Activated naive CD4-positive, alpha-beta T cell treated with anti-CD3 and anti-CD28 coated beads, Interleukin-2, amount 50 U/mL, for 72 hours (primary cell): ENCODE results near the gene YJU2. TPM values are rescaled to one million over a fixed set of nuclear protein-coding genes. Genes with fewer than 3 reads are reported as not detected.
"Not testable (repeated sequence)": the region's sequence is repeated elsewhere in the genome, so short reads cannot be mapped to it uniquely, and the experiment has no call there.

ENCODE experiments used
- ATAC-seq, 2 donors: fragments of 150-1000 bp; cut with Tn5 transposase; 2 replicates each; pipeline ENCODE4 v1.10.0; 2021; ENCODE audit warnings: mild to moderate bottlenecking in 2 of 2, moderate library complexity in 2 of 2
- DNase-seq, 2 donors: peaks; one replicate each; pipeline ENCODE4 v3.0.0; 2021 to 2022; ENCODE audit warnings: low spot score in 2 of 2
- H3K27ac Mint-ChIP-seq, 2 donors: one replicate each; pipeline ENCODE4 v1.8.0; 2022; ENCODE audit warnings: mild to moderate bottlenecking in 2 of 2, mixed read lengths in 2 of 2
- H3K36me3 Mint-ChIP-seq, 2 donors: one replicate each; pipeline ENCODE4 v1.8.0; 2022; ENCODE audit warnings: mixed read lengths in 2 of 2
- H3K9me3 Mint-ChIP-seq, 2 donors: one replicate each; pipeline ENCODE4 v1.8.0; 2022; ENCODE audit warnings: mixed read lengths in 2 of 2
- total RNA-seq, 2 donors: library from RNA; stranded (reverse); gene quantifications; one replicate each; pipeline ENCODE4 v1.2.3, GENCODE V29; 2022

Gene YJU2
- total RNA-seq, 2 donors from 2014 or later, result 22.7 to 28.0 TPM

DNA sequence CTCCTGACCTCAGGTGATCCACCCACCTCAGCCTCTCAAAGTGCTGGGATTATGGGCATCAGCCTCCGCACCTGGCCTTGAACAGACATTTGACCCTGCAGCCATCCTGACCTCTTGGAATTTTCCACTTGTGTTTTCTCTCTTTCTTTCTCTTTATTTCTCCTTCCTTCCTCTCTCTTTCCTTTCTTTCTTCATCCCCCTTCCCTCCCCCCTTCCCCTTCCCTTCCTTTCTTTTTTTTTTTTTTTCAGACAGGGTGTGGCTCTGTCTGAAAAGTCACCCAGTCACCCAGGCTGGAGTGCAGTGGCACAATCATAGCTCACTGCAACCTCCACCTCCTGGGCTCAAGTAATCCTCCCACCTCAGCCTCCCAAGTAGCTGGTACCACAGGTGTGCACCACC lies 28.4 kb upstream of the YJU2 start:
- not testable (repeated sequence) for ATAC-seq, H3K9me3 Mint-ChIP-seq, H3K36me3 Mint-ChIP-seq, DNase-seq, H3K27ac Mint-ChIP-seq

DNA sequence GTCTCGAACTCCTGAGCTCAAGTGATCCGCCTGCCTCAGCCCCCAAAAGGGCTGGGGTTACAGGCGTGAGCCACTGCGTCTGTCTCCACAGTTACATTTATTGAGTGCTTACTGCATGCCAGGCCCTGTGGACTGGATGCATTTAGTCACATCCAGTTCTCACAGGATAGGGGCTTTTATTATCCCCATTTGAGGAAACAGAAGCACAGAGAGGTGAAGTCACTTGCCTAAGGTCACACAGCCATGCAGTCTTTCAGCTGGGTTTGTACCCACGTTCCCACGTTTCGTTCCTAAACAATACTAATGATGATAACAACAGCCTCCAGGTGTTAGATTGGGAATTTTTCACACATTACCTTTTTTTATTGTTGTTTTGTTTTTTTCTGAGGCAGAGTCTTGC lies 26.7 kb upstream of the YJU2 start:
- H3K36me3 Mint-ChIP-seq, result peaks cover 0 to 7% of the 10 kb centered on the region in 2 donors
- H3K9me3 Mint-ChIP-seq, result peaks cover 0 to 5% of the 10 kb centered on the region in 2 donors
- ATAC-seq, result no peak
- DNase-seq, result no peak
- H3K27ac Mint-ChIP-seq, result peak overlapping the region in 1 of 2 donors; percentile 22

DNA sequence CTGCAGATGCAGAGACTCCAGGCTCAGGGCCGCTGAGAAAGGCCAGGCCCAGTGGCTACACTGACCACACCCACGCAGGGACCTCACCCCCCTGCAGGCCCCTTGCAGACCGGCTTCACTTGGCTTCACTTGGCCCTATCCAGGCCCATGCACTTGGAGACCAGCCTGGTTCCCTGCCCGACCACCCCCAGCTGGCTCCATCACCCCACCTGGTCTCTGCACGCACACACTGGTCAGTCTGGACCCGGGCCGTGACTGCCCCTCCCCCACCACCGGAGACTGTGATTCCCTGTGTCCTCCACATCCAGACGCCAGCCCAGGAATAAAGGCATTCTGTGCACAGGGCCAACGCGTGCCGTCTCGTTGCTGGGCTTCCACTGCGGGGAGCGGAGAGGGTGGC lies 22.4 kb upstream of the YJU2 start:
- DNase-seq, result no peak
- no peaks in the 10 kb centered on the region for H3K36me3 Mint-ChIP-seq
- no peak overlapping the region for H3K27ac Mint-ChIP-seq
- no peak for ATAC-seq
- H3K9me3 Mint-ChIP-seq, result no peaks in the 10 kb centered on the region

DNA sequence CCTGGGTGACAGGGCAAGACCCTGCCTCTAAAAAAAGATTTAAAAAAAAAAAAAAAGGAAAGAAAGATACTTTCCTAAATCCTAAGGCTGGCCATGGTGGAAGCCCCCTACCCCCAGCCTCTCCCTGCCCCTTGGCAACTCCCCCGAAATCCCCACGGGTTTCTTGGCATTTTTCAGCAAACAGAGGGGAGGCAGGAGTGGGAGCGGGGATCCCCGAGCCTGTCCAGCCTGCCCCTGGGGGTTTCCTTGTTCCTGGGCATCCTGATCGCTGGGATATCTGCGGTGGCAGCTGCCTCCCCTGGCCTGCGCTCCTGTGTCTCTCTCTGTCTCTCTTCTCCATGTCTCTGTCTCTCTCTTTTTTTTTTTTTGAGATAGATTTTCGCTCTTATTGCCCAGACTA lies 21.0 kb upstream of the YJU2 start:
- DNase-seq (no peak), ATAC-seq (no peak)
- H3K36me3 Mint-ChIP-seq, result no peaks in the 10 kb centered on the region
- no peaks in the 10 kb centered on the region for H3K9me3 Mint-ChIP-seq
- no peak overlapping the region for H3K27ac Mint-ChIP-seq

DNA sequence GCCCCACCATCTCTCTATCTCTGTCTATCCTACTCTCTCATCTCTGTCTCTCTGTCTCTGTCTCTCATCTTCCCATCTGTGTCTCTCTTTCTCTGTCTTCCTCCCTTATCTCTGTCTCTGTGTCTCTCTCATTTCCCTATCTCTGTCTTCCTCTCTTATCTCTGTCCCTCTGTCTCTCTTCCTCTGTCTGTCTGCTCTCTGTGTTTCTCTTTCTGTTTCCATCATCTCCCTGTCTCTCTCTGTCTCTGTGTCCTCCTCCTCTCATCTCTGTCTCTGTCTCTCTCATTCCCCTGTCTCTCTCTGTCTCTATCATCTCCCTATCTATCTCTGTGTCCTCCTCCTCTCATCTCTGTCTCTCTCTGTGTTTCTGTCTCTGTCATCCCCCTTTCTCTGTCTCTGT lies 19.1 kb upstream of the YJU2 start:
- ATAC-seq (no peak), DNase-seq (no peak)
- Mint-ChIP-seq H3K9me3 (no peaks in the 10 kb centered on the region), H3K27ac (no peak overlapping the region), H3K36me3 (no peaks in the 10 kb centered on the region)

DNA sequence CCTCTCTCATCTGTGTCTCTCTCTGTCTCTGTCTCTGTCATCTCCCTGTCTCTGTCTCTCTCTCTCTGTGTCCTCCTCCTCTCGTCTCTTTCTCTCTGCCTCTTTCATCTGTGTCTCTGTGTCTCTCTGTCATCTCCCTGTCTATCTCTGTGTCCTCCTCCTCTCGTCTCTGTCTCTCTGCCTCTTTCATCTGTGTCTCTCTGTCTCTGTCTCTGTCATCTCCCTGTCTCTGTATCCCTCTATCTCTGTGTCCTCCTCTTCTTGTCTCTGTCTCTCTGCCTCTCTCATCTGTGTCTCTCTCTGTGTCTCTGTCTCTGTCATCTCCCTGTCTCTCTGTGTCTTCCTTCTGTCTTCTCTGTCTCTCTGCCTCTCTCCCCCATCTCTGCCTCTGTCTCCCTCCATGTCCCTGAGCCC lies 18.1 kb upstream of the YJU2 start:
- Mint-ChIP-seq H3K27ac (no peak overlapping the region), H3K36me3 (no peaks in the 10 kb centered on the region), H3K9me3 (no peaks in the 10 kb centered on the region)
- no peak for ATAC-seq
- no peak for DNase-seq

DNA sequence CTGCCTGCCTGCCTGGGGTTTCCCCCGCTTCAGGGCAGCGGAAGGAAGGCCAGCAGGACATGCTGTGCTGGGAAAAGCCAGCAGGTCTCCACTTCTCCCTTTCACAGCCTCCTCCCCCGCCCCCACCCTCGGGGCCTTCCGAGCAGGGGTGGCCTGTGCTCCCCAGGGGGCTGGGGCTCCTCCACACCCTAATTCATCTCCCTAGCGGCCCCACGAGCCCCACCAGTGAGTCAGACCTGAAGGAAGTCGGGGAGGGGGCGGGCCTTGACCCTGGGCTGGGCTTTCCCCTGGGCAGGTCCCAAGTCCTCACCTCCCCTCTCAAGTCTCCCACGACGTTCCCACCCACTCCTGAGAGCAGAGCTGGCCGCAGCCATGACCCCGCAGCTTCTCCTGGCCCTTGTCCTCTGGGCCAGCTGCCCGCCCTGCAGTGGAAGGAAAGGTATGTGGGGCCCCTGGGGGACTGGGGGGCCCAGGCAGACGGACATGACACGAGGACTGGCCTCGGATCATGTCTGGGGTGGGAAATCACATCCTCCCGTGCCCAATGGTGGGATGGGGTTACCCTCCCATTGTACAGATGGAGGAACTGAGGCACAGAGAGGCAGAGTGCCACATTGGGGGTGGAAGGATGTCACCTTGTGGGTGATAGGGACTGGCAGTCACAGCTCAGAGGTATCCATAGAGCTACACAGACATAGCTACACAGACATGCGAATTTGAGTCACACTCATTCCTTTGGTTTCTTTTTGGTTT lies 17.5 kb upstream of the YJU2 start, which contains the start of gene EBI3:
EBI3 (plus strand) TSS at position 345 of the 753 bp plus-strand sequence; CDS start at position 373, 28 bp downstream.
- no peaks in the 10 kb centered on the region for H3K9me3 Mint-ChIP-seq
- DNase-seq, result peak; percentile 67 to 80
- peak within 1 kb of the TSS in 1 of 2 donors; percentile 25 for H3K27ac Mint-ChIP-seq
- ATAC-seq, result peak; percentile 86 to 89
- H3K36me3 Mint-ChIP-seq, result no peaks in the 10 kb centered on the region

DNA sequence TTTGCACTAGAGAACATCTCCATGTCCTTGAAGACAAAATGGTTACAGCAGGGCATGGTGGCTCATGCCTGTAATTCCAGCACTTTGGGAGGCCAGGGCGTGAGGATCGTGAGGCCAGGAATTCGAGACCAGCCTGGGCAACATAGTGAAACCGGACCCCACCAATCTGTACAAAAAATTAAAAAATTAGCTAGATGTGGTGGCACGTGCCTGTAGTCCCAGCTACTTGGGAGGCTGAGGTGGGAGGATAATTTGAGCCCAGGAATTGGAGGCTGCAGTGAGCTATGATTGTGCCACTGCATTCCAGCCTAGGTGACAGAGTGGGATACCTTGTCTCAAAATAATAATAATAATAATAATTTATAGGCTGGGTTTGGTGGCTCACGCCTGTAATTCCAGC lies 16.6 kb upstream of the YJU2 start:
- not testable (repeated sequence) for H3K36me3 Mint-ChIP-seq, DNase-seq, H3K27ac Mint-ChIP-seq, ATAC-seq, H3K9me3 Mint-ChIP-seq

DNA sequence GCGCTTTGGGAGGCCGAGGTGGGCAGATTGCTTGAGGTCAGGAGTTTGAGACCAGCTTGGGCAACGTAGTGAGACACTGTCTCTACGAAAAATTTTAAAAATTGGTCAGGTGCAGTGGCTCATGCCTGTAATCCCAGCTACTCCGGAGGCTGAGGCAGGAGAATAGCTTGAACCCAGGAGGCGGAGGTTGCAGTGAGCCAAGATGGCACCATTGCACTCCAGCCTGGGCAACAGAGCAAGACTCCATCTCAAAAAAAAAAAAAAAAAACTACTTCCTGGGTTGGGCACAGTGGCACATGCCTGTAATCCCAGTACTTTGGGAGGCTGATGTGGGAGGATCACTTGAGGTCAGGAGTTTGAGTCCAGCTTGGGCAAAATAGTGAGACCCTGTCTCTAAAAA lies 15.4 kb upstream of the YJU2 start:
- not testable (repeated sequence) for ATAC-seq, H3K9me3 Mint-ChIP-seq, H3K27ac Mint-ChIP-seq, DNase-seq, H3K36me3 Mint-ChIP-seq

DNA sequence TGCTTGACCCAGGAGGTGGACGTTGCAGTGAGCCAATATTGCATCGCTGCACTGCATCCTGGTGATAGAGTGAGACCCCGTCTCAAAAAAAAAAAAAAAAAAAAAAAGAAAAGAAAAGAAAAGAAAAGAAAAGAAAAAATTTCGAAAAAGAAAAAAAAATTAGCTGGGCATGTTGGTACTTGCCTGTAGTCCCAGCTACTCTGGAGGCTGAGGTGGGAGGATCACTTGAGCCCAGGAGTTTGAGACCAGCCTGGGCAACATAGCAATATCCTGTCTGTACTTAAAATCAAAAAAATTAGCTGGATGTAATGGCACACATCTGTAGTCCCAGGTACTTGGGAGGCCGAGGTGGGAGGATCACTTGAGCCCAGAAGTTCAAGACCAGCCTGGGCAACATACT lies 14.7 kb upstream of the YJU2 start:
- H3K36me3 Mint-ChIP-seq, H3K27ac Mint-ChIP-seq, DNase-seq, H3K9me3 Mint-ChIP-seq, ATAC-seq: not testable (repeated sequence)

DNA sequence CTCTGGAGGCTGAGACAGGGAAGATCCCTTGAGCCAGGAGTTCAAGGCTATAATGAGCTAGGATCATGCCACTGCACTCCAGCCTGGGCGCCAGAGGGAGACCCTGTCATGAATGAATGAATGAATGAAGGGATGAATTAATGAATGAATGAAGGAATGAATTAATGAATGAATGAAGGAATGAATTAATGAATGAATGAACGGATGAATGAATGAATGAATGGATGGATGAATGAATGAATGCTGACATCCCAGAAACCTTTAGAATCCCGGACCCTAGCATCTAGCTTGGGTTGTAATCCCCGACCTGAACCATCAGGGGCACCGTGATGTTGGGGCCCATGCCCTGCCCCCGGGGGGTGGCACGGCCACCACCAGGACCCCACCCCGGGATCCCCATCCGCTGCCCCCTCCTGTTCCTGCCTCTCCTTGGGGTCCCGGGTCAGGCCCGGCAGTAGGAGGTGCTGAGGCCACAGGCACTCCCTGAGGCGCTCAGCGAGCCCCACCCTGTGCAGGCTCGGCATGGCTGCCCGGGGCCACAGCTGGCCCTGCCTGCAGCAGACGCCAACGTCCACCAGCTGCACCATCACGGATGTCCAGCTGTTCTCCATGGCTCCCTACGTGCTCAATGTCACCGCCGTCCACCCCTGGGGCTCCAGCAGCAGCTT lies 14.1 kb upstream of the YJU2 start:
- ATAC-seq (no peak), DNase-seq (no peak)
- no peaks in the 10 kb centered on the region for H3K36me3 Mint-ChIP-seq
- no peak overlapping the region for H3K27ac Mint-ChIP-seq
- H3K9me3 Mint-ChIP-seq, result no peaks in the 10 kb centered on the region

DNA sequence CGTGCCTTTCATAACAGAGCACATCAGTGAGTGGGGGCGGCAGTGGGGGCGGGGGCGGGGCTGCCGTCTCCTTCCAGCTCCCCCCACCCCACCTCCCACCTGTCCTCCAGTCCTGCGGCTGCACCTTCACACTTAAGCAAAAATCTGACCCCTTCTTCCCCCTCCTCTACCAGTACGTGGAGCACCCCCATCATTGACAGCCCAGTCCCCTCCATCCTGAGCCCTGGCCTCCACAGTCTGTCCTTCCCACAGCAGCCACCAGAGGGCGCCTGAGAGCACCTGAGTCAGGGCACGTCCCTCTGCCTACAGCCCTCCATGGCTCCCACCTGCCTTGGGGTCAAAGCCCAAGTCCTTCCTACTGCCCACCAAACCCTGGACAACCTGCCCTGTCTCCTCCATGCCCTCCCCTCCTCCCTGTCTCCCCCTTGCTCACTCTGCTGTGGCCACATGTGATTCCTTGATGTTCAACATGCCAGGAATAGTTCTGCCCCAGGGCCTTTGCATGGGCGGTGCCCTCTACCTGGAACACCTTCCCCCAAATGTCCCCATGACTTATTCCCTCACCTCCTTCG lies 13.5 kb upstream of the YJU2 start:
- DNase-seq, result peak; percentile 81 to 91
- Mint-ChIP-seq H3K9me3 (no peaks in the 10 kb centered on the region), H3K27ac (no peak overlapping the region), H3K36me3 (no peaks in the 10 kb centered on the region)
- ATAC-seq, result peak; percentile 34 to 55

DNA sequence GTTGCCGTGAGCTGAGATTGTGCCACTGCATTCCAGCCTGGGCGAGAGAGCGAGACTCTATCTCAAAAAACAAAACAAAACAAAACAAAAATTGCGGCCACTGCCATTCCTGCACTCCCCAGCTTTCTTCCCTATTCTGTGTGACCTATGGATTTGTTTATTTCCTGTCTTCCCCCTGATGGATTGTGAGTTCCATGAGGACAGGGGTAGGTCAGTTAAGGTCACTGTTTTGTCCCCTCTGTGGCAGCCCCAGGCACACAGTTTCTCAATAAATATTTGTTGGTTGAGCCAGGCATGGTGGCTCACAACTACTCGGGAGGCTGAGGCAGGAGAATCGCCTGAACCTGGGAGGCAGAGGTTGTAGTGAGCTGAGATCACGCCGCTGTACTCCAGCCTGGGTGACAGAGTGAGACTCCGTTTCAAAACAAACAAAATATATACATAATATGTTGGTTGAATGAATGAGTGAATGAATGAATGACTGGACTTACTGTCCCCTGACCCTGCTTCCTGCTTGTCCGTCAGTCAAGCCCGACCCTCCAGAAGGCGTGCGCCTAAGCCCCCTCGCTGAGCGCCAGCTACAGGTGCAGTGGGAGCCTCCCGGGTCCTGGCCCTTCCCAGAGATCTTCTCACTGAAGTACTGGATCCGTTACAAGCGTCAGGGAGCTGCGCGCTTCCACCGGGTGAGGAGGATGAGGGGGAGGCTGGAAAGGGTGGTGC lies 12.6 kb upstream of the YJU2 start:
- H3K36me3 Mint-ChIP-seq, result no peaks in the 10 kb centered on the region
- no peak for DNase-seq
- no peak for ATAC-seq
- no peaks in the 10 kb centered on the region for H3K9me3 Mint-ChIP-seq
- no peak overlapping the region for H3K27ac Mint-ChIP-seq

DNA sequence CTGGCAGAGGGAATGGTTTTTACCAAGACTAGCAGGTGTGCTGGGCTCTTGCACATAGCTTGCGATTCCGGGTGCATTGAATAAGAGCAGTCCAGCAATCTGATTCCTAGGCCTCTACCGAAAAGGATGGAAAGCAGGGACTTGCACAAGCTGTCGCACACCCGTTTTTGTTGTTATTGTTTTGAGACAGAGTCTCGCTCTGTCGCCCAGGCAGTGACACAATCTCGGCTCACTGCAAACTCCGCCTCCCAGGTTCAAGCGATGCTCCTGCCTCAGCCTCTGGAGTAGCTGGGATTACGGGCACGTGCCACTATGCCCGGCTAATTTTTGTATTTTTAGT lies 12.0 kb upstream of the YJU2 start:
- H3K9me3 Mint-ChIP-seq, result no peaks in the 10 kb centered on the region

DNA sequence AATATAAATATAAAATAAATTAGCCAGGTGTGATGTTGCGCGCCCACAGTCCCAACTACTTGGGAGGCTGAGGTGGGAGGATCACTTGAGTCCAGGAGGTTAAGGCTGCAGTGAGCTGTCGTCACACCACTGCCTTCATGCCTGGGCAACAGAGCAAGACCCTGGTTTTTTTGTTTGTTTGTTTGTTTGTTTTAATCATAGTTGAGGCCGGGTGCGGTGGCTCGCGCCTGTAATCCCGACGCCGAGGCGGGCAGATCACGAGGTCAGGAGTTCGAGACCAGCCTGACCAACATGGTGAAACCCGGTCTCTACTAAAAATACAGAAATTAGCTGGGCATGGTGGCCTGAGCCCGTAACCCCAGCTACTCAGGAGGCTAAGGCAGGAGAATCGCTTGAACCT lies 9.4 kb upstream of the YJU2 start:
- not testable (repeated sequence) for ATAC-seq, H3K36me3 Mint-ChIP-seq

More for the DNA sequence above, 12.0 kb upstream of the YJU2 start:
- DNase-seq (no peak), ATAC-seq (no peak)
- H3K27ac Mint-ChIP-seq, result no peak overlapping the region
- no peaks in the 10 kb centered on the region for H3K36me3 Mint-ChIP-seq

DNA sequence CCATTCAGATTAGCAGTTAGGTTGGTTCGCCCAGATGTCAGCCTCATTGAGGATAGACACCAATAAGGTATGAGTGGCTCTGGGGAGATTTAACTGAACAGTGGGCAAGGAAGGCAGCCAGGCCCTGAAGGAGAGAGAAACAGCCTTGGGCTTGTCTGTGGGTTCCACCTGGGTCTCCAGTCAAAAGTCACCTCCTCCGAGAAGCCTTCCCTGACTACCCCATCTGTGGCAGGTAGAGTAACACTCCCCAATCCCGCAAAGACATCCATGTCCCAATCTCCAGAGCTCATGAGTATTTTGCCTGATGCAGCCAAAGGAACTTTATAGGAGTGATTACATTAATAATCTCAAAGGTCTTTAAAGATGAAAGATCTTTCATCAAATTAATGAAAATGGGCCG lies 8.0 kb upstream of the YJU2 start:
- no peak for DNase-seq
- H3K27ac Mint-ChIP-seq, result no peak overlapping the region
- peaks cover 7 to 8% of the 10 kb centered on the region in 2 donors for H3K36me3 Mint-ChIP-seq
- ATAC-seq, result no peak
- peaks cover 5% of the 10 kb centered on the region in 2 donors for H3K9me3 Mint-ChIP-seq

More for the DNA sequence above, 9.4 kb upstream of the YJU2 start:
- not testable (repeated sequence) for H3K27ac Mint-ChIP-seq, H3K9me3 Mint-ChIP-seq, DNase-seq

DNA sequence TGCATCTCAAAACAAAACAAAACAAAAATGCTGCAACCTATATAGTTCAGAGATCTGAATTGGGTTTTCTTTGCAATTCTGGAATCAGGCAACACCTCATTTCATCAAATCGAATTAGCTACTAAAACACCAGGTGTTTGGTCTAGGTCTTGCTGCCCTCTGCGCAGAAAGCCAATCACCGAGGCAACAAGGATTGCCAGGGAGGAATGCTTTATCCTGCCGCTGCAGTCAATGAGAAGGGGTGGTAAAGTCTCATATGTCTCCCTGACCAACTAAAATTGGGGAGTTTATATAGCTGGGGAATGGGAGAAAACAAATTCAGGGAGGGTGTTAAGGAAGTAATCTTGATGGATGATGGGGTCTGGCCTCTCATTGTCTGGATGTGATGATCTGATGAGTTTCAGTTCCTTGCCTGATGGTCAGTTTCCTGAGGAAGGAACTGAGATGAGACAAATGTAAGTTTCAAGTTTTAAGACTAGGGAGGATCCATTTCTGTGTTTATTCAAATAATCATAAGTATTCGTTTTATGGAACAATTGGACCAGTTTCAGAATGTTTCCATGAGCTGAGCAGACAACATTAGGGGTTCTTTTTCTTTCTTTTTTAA lies 5.0 kb upstream of the YJU2 start:
- ATAC-seq (no peak), DNase-seq (no peak)
- no peak overlapping the region for H3K27ac Mint-ChIP-seq
- H3K9me3 Mint-ChIP-seq, result peaks cover 5% of the 10 kb centered on the region in 2 donors
- H3K36me3 Mint-ChIP-seq, result peaks cover 7 to 13% of the 10 kb centered on the region in 2 donors
